Coronary artery (tissue), 2 donors: ENCODE data around the gene UPF1.
"Not testable (repeated sequence)": the region's sequence is repeated elsewhere in the genome, so short reads cannot be mapped to it uniquely, and the experiment has no call there.

ENCODE experiments used
- DNase-seq: peaks from one replicate; pipeline ENCODE4 v3.0.0-alpha.2; 2017; ENCODE audit warnings: low spot score
- H3K27ac ChIP-seq, 2 donors: fragments of 200-600 bp; sonication (generic); one replicate each; pipeline ENCODE4 v1.5.1; 2016 to 2019
- H3K4me3 ChIP-seq: fragments of 200-600 bp; sonication (generic); 2 replicates; pipeline ENCODE4 v1.5.1; 2016; ENCODE audit warnings: mild to moderate bottlenecking, moderate library complexity
- CTCF ChIP-seq: fragments of 200-600 bp; sonication (generic); IDR thresholded peaks from one replicate; pipeline ENCODE4 v1.5.1; 2019; ENCODE audit warnings: antibody characterized with exemption

Gene UPF1

DNA sequence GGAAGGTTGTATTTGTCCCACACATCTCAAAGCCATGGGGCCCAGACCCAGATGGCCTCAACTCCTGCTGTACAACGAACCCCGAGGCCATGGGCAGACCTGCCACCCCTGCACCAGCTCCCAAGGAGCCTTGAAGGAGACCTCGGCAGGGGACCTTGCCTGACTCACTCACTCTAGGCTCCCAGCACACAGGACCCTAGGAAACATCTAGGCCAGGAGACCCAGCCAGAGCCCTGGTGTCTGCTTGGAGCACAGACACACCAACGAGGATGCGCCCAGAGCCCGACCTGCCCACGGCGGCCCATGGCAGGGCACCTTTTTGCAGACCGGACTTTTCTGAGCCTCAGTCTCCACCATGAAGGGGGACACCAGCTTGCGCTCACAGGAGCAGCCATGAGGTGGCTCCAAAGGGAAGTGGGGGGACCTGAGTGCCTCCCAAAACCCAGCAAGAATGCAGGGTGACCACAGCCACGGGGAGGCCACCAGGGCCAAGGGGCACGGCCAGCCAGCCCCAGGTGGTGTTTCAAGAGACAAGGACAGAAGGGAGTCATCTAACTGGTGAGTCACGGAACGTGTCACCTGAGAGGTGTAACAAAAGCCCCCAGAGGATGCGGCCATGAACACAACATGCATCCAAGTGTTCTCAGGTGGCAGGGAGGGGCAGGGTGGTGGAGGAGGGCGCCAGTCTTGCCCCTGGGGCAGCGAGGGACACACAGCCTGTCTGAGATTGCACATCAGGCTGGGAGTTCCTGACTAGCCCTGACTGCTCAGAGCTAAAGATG is 69.1 kb downstream of the UPF1 start:
- Histone ChIP-seq H3K4me3 (no peak overlapping the region), H3K27ac (no peak overlapping the region)
- no peak for DNase-seq
- no peak for TF ChIP-seq CTCF

DNA sequence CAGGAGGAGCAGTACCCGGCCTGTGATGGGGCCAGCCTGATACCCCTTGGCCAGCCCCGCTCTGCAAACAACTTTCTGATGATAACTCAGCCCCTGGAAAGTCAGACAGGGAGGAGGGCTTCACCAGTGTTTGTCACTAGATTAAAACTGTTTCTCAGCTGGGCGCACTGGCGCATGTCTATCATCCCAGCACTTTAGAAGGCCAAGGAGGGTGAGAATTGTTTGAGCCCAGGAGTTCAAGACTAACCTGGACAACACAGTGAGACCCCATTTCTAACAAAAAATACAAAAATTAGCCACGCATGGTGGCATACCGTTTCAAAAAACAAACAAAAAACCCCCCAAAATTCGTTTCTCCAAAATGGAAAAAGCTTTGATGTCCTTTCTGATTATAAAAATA is 69.7 kb downstream of the UPF1 start:
- no peak overlapping the region for H3K4me3 ChIP-seq
- DNase-seq: no peak

DNA sequence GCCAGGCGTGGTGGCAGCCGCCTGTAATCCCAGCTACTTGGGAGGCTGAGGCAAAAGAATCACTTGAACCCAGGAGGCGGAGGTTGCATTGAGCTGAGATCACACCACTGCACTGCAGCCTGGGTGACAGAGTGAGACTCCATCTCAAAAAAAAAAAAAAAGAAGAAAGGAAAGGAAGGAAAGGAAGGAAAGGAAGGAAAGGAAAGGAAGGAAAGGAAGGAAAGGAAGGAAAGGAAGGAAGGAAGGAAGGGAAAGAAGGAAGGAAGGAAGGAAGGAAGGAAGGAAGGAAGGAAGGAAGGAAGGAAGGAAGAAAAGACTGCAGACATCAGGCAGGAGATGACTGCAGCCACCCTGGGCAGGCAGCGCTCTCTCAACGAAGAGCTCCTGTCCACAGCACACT is 70.8 kb downstream of the UPF1 start:
- H3K27ac ChIP-seq, DNase-seq: not testable (repeated sequence)

More for the DNA sequence above, 69.7 kb downstream of the UPF1 start:
- no peak overlapping the region for H3K27ac ChIP-seq
- no peak for TF ChIP-seq CTCF

DNA sequence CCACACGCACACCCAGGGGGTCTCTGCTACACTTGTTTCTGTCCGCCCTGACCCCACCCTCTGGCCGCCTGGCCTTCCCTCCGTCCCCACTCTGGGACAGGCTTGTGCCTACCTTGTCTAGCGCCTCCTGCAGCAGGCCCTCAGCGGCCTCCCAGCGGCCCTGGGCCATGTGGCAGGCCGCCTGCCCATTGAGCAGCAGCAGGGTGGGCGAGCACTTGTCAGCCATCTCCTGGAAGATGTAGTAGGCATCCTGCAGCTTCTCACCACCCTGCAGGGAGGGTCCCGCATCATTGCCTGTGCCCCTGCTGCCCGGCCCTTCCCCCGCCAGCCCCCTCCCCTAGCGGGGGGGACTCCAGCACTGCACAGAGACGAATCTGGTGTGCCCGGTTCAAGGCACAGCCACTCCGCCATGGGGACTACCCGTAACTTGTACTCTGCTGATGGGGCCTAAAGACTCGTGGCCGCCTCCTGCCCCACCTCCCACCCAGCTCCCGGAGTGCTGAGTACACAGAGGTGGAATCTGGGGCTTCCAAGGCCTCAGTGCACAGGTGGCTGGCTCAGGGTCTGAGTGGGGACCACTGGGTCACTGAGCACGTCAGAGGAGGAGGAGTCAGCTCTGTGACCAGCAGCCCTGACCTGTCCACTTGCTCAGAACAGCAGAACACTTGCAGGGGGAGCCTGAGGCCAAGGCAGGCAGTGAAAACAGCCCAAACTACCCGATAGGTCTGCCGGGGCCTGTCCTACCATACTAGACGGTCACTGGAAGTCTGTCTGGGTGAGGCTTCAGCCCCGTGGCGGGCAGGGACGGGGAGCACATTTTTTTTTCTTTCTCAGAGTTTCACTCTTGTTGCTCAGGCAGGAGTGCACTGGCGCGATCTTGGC is 71.6 kb downstream of the UPF1 start:
- no peak for TF ChIP-seq CTCF
- no peak for DNase-seq
- Histone ChIP-seq H3K4me3 (no peak overlapping the region), H3K27ac (no peak overlapping the region)

More for the DNA sequence above, 70.8 kb downstream of the UPF1 start:
- H3K4me3 ChIP-seq: not testable (repeated sequence)

DNA sequence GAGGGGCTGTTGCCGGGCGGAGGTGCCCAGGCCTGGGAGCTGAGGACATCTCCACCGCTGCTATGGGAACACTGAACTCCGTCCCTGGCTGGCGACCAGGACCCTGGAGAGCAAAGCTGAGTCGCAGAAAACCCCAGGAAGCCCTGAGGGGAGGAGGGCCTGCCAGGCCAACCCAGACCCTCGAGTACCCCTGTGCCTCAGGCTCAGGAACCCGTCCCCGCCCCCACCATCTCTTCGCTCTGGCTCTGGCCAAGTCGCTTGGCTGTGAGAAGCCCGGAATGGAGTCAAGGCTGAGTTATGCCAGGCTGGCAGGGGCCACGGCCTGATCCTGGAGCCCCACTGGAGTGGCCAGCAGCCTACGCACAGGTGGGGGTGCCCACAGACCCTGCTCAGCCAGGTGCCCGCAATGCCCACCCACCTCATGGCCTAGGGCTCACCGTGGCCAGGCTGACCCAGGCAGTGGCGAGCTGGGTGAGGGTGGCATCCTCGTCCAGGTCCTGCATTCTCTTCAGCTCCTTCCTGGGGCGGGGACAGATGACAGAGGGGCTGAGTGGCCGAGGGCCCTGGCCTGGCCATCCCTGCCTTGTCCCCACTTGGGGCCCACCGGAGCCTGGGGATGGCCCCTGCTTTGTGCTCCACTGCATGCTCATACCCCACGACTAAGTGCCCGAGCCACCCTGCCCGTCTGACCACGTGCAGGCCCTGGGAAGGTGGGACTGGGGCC is 72.7 kb downstream of the UPF1 start:
- Histone ChIP-seq H3K27ac (no peak overlapping the region), H3K4me3 (no peak overlapping the region)
- DNase-seq: no peak
- no peak for TF ChIP-seq CTCF

DNA sequence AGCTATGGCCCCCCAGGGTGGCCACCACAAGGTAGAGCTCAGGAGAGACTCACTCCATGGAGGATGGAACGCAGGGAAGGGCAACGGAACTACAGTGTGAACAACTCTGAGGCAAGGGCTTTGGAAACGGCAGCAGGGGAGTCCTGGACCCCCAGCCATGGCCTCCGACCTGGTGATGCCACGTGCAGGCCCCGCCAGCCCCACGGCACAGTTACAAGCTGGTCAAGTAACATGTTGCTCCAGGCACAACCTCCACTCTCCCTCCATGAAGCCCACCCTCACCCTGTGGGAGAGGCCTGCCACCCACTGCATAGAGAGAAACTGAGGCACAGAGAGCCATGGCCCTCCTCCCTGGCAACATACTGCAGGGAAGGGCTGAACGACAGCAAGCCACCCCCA is 73.3 kb downstream of the UPF1 start:
- DNase-seq: no peak
- H3K4me3 ChIP-seq: no peak overlapping the region
- TF ChIP-seq CTCF: no peak
- no peak overlapping the region for H3K27ac ChIP-seq
